ENCODE results near the gene SCD5. TPM values are rescaled to one million over a fixed set of nuclear protein-coding genes. Genes with fewer than 3 reads are reported as not detected.
A peak's percentile ranks its signal among the peaks of the same experiment; 100 is the strongest.

SCD5 gene
- total RNA-seq, 4 donors from 2014 or later: 27.6 to 79.3 (median 55.3) TPM

GRCh38 chr4:82802911-82803310 is 4.3 kb upstream of the SCD5 start:
- Histone ChIP-seq H3K9me3 (no peaks in the 10 kb centered on the region), H3K27me3 (no peaks in the 10 kb centered on the region), H3K4me3 (no peak overlapping the region), H3K27ac (no peak overlapping the region), H3K4me1 (peaks cover 0 to 11% (median 0%) of the 10 kb centered on the region in 4 donors), H3K36me3 (no peaks in the 10 kb centered on the region)
- WGBS, 2 donors: 67 to 79% methylated on average over 2 of the region's 2 CpGs
- DNase-seq (ENCODE audit: low spot score in 2 of 2): no peak
- TF ChIP-seq POLR2A (IDR thresholded peaks at IDR 0.05) (no peak), CTCF (IDR thresholded peaks at IDR 0.05) (no peak), EP300 (IDR thresholded peaks at IDR 0.05) (no peak)

GRCh38 chr4:82801910-82802521 is 3.4 kb upstream of the SCD5 start:
- TF ChIP-seq CTCF (IDR thresholded peaks at IDR 0.05): peak in 3 of 5 experiments; percentile 16 to 38 (median 30)
- no peak for TF ChIP-seq EP300 (IDR thresholded peaks at IDR 0.05)
- no peak for TF ChIP-seq POLR2A (IDR thresholded peaks at IDR 0.05)
- H3K27ac ChIP-seq: no peak overlapping the region
- 57 to 71% methylated on average over 3 of the region's 3 CpGs for WGBS, 2 donors
- no peaks in the 10 kb centered on the region for H3K36me3 ChIP-seq
- peaks cover 0 to 20% (median 2%) of the 10 kb centered on the region in 4 donors for H3K4me1 ChIP-seq
- no peaks in the 10 kb centered on the region for H3K27me3 ChIP-seq
- DNase-seq (ENCODE audit: low spot score in 2 of 2): peak in 1 of 2 donors; percentile 53
- no peak overlapping the region for H3K4me3 ChIP-seq
- no peaks in the 10 kb centered on the region for H3K9me3 ChIP-seq

GRCh38 chr4:82799006-82799881 is 648 bp upstream of the SCD5 start:
- Histone ChIP-seq H3K4me1 (peaks cover 0 to 29% (median 5%) of the 10 kb centered on the region in 4 donors), H3K36me3 (no peaks in the 10 kb centered on the region), H3K9me3 (no peaks in the 10 kb centered on the region), H3K27me3 (no peaks in the 10 kb centered on the region), H3K27ac (peak overlapping the region in 3 of 4 donors; percentile 45 to 72 (median 69)), H3K4me3 (peak overlapping the region; percentile 51 to 93 (median 66))
- 12 to 15% methylated on average over 22 to 25 of the region's 25 CpGs for WGBS, 2 donors
- no peak for TF ChIP-seq EP300 (IDR thresholded peaks at IDR 0.05)
- TF ChIP-seq CTCF (IDR thresholded peaks at IDR 0.05): no peak
- TF ChIP-seq POLR2A (IDR thresholded peaks at IDR 0.05): no peak
- DNase-seq (ENCODE audit: low spot score in 2 of 2): no peak

- 3 to 6% methylated on average over 38 to 46 of the region's 47 CpGs for WGBS, 2 donors
- TF ChIP-seq CTCF (IDR thresholded peaks at IDR 0.05): no peak
- TF ChIP-seq EP300 (IDR thresholded peaks at IDR 0.05): no peak
- TF ChIP-seq POLR2A (IDR thresholded peaks at IDR 0.05): no peak
- DNase-seq (ENCODE audit: low spot score in 2 of 2): no peak
- no peaks in the 10 kb centered on the region for H3K36me3 ChIP-seq
- H3K9me3 ChIP-seq: no peaks in the 10 kb centered on the region
- H3K4me1 ChIP-seq: peaks cover 0 to 46% (median 10%) of the 10 kb centered on the region in 4 donors
- H3K4me3 ChIP-seq: peak overlapping the region; percentile 51 to 93 (median 66)
- no peaks in the 10 kb centered on the region for H3K27me3 ChIP-seq
- peak overlapping the region in 3 of 4 donors; percentile 6 to 69 (median 38) for H3K27ac ChIP-seq
Observed at GRCh38 chr4:82797405-82798111, 1.0 kb downstream of the SCD5 start.

All from tibial nerve (tissue), 4 donors.